ENCODE data around the gene CAPN10.

Gene CAPN10

GRCh38 chr2:240586919-240587800 lies 626 bp downstream of the CAPN10 start:
- Histone ChIP-seq H3K9me3 (replicated peaks in 1 of 2; ENCODE audit: control insufficient read depth in 2 of 2, insufficient read depth in 1 of 2, low read depth in 1 of 2, low read length in 2 of 2) (no peaks in the 10 kb centered on the region), H3K4me1 (ENCODE audit: control insufficient read depth in 2 of 2, insufficient read depth in 1 of 2, low read depth in 1 of 2, low read length in 2 of 2) (peaks cover 15 to 21% of the 10 kb centered on the region in 2 donors), H3K4me3 (ENCODE audit: low read length in 2 of 2) (peak overlapping the region; percentile 90 to 93), H3K4ac (ENCODE audit: low read length) (no peak overlapping the region), H3K4me2 (ENCODE audit: insufficient read depth, low read length, poor library complexity, severe bottlenecking) (peak overlapping the region; percentile 69), H2BK5ac (ENCODE audit: low read length) (no peak overlapping the region), H2AK5ac (ENCODE audit: low read depth, low read length) (no peak overlapping the region), H3K27ac (replicated peaks; ENCODE audit: low read length) (no peak overlapping the region), H3K9ac (ENCODE audit: low read depth, low read length, poor library complexity) (peak overlapping the region; percentile 91), H4K91ac (ENCODE audit: low read depth, low read length, poor library complexity) (no peak overlapping the region), H3K79me1 (ENCODE audit: low read depth, low read length) (peaks cover 40% of the 10 kb centered on the region), H3K36me3 (replicated peaks in 1 of 2; ENCODE audit: control insufficient read depth in 2 of 2, insufficient read depth in 2 of 2, low read length in 2 of 2) (peaks cover 18 to 53% of the 10 kb centered on the region in 2 donors), H3K27me3 (ENCODE audit: control insufficient read depth in 3 of 3, insufficient read depth in 3 of 3, low read depth in 1 of 3, low read length in 3 of 3) (no peaks in the 10 kb centered on the region), H4K8ac (ENCODE audit: low read depth, low read length) (no peak overlapping the region), H3K23ac (ENCODE audit: low read depth, low read length, poor library complexity) (peak overlapping the region; percentile 56), H3K18ac (ENCODE audit: low read length) (peak overlapping the region; percentile 78), H2AFZ (ENCODE audit: low read length) (peak overlapping the region; percentile 99), H2BK120ac (ENCODE audit: low read depth, low read length) (peak overlapping the region; percentile 26), H2BK15ac (ENCODE audit: low read length) (no peak overlapping the region), H3K14ac (ENCODE audit: low read length) (no peak overlapping the region), H2BK12ac (ENCODE audit: low read length) (no peak overlapping the region)
- no peak for DNase-seq (ENCODE audit: low spot score)
- no CpG with 5 or more reads among the region's 62 CpGs for WGBS, 2 donors (ENCODE audit: extremely low coverage in 2 of 2, insufficient read length in 2 of 2, insufficient replicate concordance in 1 of 2)

GRCh38 chr2:240588006-240588655 lies 1.6 kb downstream of the CAPN10 start:
- Histone ChIP-seq H3K9me3 (replicated peaks in 1 of 2; ENCODE audit: control insufficient read depth in 2 of 2, insufficient read depth in 1 of 2, low read depth in 1 of 2, low read length in 2 of 2) (no peaks in the 10 kb centered on the region), H3K18ac (ENCODE audit: low read length) (no peak overlapping the region), H3K9ac (ENCODE audit: low read depth, low read length, poor library complexity) (peak overlapping the region; percentile 67), H2BK120ac (ENCODE audit: low read depth, low read length) (no peak overlapping the region), H2BK12ac (ENCODE audit: low read length) (no peak overlapping the region), H3K36me3 (replicated peaks in 1 of 2; ENCODE audit: control insufficient read depth in 2 of 2, insufficient read depth in 2 of 2, low read length in 2 of 2) (peaks cover 20 to 55% of the 10 kb centered on the region in 2 donors), H3K4me3 (ENCODE audit: low read length in 2 of 2) (peak overlapping the region in 1 of 2 donors; percentile 90), H4K91ac (ENCODE audit: low read depth, low read length, poor library complexity) (no peak overlapping the region), H3K4me1 (ENCODE audit: control insufficient read depth in 2 of 2, insufficient read depth in 1 of 2, low read depth in 1 of 2, low read length in 2 of 2) (peaks cover 15 to 21% of the 10 kb centered on the region in 2 donors), H3K27me3 (ENCODE audit: control insufficient read depth in 3 of 3, insufficient read depth in 3 of 3, low read depth in 1 of 3, low read length in 3 of 3) (no peaks in the 10 kb centered on the region), H3K27ac (replicated peaks; ENCODE audit: low read length) (no peak overlapping the region), H2BK5ac (ENCODE audit: low read length) (no peak overlapping the region), H3K14ac (ENCODE audit: low read length) (no peak overlapping the region), H3K4ac (ENCODE audit: low read length) (no peak overlapping the region), H3K23ac (ENCODE audit: low read depth, low read length, poor library complexity) (peak overlapping the region; percentile 17), H3K4me2 (ENCODE audit: insufficient read depth, low read length, poor library complexity, severe bottlenecking) (peak overlapping the region; percentile 69), H4K8ac (ENCODE audit: low read depth, low read length) (no peak overlapping the region), H3K79me1 (ENCODE audit: low read depth, low read length) (peaks cover 40% of the 10 kb centered on the region), H2AFZ (ENCODE audit: low read length) (no peak overlapping the region), H2AK5ac (ENCODE audit: low read depth, low read length) (no peak overlapping the region), H2BK15ac (ENCODE audit: low read length) (no peak overlapping the region)
- WGBS, 2 donors (ENCODE audit: extremely low coverage in 2 of 2, insufficient read length in 2 of 2, insufficient replicate concordance in 1 of 2) = no CpG with 5 or more reads among the region's 10 CpGs
- no peak for DNase-seq (ENCODE audit: low spot score)

GRCh38 chr2:240588669-240589068 lies 2.1 kb downstream of the CAPN10 start:
- Histone ChIP-seq H3K4me1 (ENCODE audit: control insufficient read depth in 2 of 2, insufficient read depth in 1 of 2, low read depth in 1 of 2, low read length in 2 of 2) (peaks cover 15 to 21% of the 10 kb centered on the region in 2 donors), H2BK5ac (ENCODE audit: low read length) (no peak overlapping the region), H3K36me3 (replicated peaks in 1 of 2; ENCODE audit: control insufficient read depth in 2 of 2, insufficient read depth in 2 of 2, low read length in 2 of 2) (peaks cover 20 to 54% of the 10 kb centered on the region in 2 donors), H4K91ac (ENCODE audit: low read depth, low read length, poor library complexity) (no peak overlapping the region), H2BK120ac (ENCODE audit: low read depth, low read length) (no peak overlapping the region), H2AFZ (ENCODE audit: low read length) (no peak overlapping the region), H3K4me3 (ENCODE audit: low read length in 2 of 2) (peak overlapping the region in 1 of 2 donors; percentile 90), H3K14ac (ENCODE audit: low read length) (no peak overlapping the region), H2AK5ac (ENCODE audit: low read depth, low read length) (no peak overlapping the region), H3K23ac (ENCODE audit: low read depth, low read length, poor library complexity) (no peak overlapping the region), H3K79me1 (ENCODE audit: low read depth, low read length) (peaks cover 40% of the 10 kb centered on the region), H3K18ac (ENCODE audit: low read length) (no peak overlapping the region), H2BK12ac (ENCODE audit: low read length) (no peak overlapping the region), H3K9me3 (replicated peaks in 1 of 2; ENCODE audit: control insufficient read depth in 2 of 2, insufficient read depth in 1 of 2, low read depth in 1 of 2, low read length in 2 of 2) (no peaks in the 10 kb centered on the region), H3K4me2 (ENCODE audit: insufficient read depth, low read length, poor library complexity, severe bottlenecking) (no peak overlapping the region), H3K4ac (ENCODE audit: low read length) (no peak overlapping the region), H2BK15ac (ENCODE audit: low read length) (no peak overlapping the region), H3K27me3 (ENCODE audit: control insufficient read depth in 3 of 3, insufficient read depth in 3 of 3, low read depth in 1 of 3, low read length in 3 of 3) (no peaks in the 10 kb centered on the region), H4K8ac (ENCODE audit: low read depth, low read length) (no peak overlapping the region), H3K9ac (ENCODE audit: low read depth, low read length, poor library complexity) (no peak overlapping the region), H3K27ac (replicated peaks; ENCODE audit: low read length) (no peak overlapping the region)
- WGBS, 2 donors (ENCODE audit: extremely low coverage in 2 of 2, insufficient read length in 2 of 2, insufficient replicate concordance in 1 of 2) = 100% methylated on average over 1 of the region's 4 CpGs; no CpG with 5 or more reads in 1 of the 2 donors
- no peak for DNase-seq (ENCODE audit: low spot score)

DNA sequence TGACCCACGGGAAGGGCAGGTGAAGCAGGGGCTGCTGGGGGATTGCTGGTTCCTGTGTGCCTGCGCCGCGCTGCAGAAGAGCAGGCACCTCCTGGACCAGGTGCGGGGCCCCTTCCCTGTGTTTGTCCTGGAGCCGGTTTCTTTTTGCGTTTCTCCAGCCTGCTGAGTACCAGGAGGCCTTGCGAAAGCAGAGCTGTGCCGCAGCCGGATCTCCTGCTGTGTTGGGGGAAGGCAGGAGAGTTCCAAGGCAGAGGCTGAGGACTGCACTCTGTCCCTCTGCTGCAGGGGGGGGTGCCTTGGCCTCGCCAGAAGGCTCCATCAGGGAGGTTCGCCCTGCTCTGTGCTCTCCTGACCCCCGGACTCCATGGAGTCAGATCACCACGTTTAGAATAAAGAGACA lies 2.8 kb downstream of the CAPN10 start:
- Histone ChIP-seq H3K18ac (ENCODE audit: low read length) (no peak overlapping the region), H3K27me3 (ENCODE audit: control insufficient read depth in 3 of 3, insufficient read depth in 3 of 3, low read depth in 1 of 3, low read length in 3 of 3) (no peaks in the 10 kb centered on the region), H2AFZ (ENCODE audit: low read length) (no peak overlapping the region), H4K8ac (ENCODE audit: low read depth, low read length) (no peak overlapping the region), H3K9me3 (replicated peaks in 1 of 2; ENCODE audit: control insufficient read depth in 2 of 2, insufficient read depth in 1 of 2, low read depth in 1 of 2, low read length in 2 of 2) (no peaks in the 10 kb centered on the region), H2BK120ac (ENCODE audit: low read depth, low read length) (no peak overlapping the region), H2AK5ac (ENCODE audit: low read depth, low read length) (no peak overlapping the region), H2BK15ac (ENCODE audit: low read length) (no peak overlapping the region), H3K27ac (replicated peaks; ENCODE audit: low read length) (no peak overlapping the region), H3K4ac (ENCODE audit: low read length) (no peak overlapping the region), H3K4me2 (ENCODE audit: insufficient read depth, low read length, poor library complexity, severe bottlenecking) (no peak overlapping the region), H3K23ac (ENCODE audit: low read depth, low read length, poor library complexity) (no peak overlapping the region), H2BK12ac (ENCODE audit: low read length) (no peak overlapping the region), H3K4me1 (ENCODE audit: control insufficient read depth in 2 of 2, insufficient read depth in 1 of 2, low read depth in 1 of 2, low read length in 2 of 2) (peaks cover 15 to 21% of the 10 kb centered on the region in 2 donors), H3K79me1 (ENCODE audit: low read depth, low read length) (peaks cover 40% of the 10 kb centered on the region), H3K36me3 (replicated peaks in 1 of 2; ENCODE audit: control insufficient read depth in 2 of 2, insufficient read depth in 2 of 2, low read length in 2 of 2) (peaks cover 20 to 56% of the 10 kb centered on the region in 2 donors), H2BK5ac (ENCODE audit: low read length) (no peak overlapping the region), H4K91ac (ENCODE audit: low read depth, low read length, poor library complexity) (no peak overlapping the region), H3K4me3 (ENCODE audit: low read length in 2 of 2) (no peak overlapping the region), H3K9ac (ENCODE audit: low read depth, low read length, poor library complexity) (no peak overlapping the region), H3K14ac (ENCODE audit: low read length) (no peak overlapping the region)
- no CpG with 5 or more reads among the region's 14 CpGs for WGBS, 2 donors (ENCODE audit: extremely low coverage in 2 of 2, insufficient read length in 2 of 2, insufficient replicate concordance in 1 of 2)
- DNase-seq (ENCODE audit: low spot score) = no peak

All from neuronal stem cell (in vitro differentiated cells).